GM21786 (cell line): ENCODE results near the gene MPDU1.
"Not testable (repeated sequence)": the region's sequence is repeated elsewhere in the genome, so short reads cannot be mapped to it uniquely, and the experiment has no call there.

Source experiments
- ATAC-seq: cut with Tn5 transposase; IDR thresholded peaks from one replicate; pipeline ENCODE4 v1.9.1; 2021; ENCODE audit not compliant: unreplicated experiment

MPDU1 gene

GRCh38 chr17:7579834-7580603, 3.6 kb upstream of the MPDU1 start:
- no peak for ATAC-seq

- no peak for ATAC-seq
Observed at GRCh38 chr17:7580604-7581575, 2.8 kb upstream of the MPDU1 start.

- ATAC-seq = no peak
Observed at GRCh38 chr17:7582396-7583252, 1.0 kb upstream of the MPDU1 start.

- ATAC-seq = no peak
Observed at GRCh38 chr17:7586673-7587419, 3.2 kb downstream of the MPDU1 start.

GRCh38 chr17:7587420-7588151, 3.9 kb downstream of the MPDU1 start:
- no peak for ATAC-seq

- ATAC-seq = no peak
Observed at GRCh38 chr17:7588553-7589203, 5.0 kb downstream of the MPDU1 start.

- ATAC-seq = no peak
Observed at GRCh38 chr17:7589204-7589868, 5.7 kb downstream of the MPDU1 start.

GRCh38 chr17:7589891-7590691, 6.4 kb downstream of the MPDU1 start, which contains the start of gene SOX15:
Gene SOX15, minus strand, starts transcription at chr17:7590094. Its CDS starts 418 bp downstream, at chr17:7589676.
- ATAC-seq = no peak

- ATAC-seq = no peak
Observed at GRCh38 chr17:7590743-7591142, 7.1 kb downstream of the MPDU1 start.

GRCh38 chr17:7591596-7591995, 7.9 kb downstream of the MPDU1 start:
- no peak for ATAC-seq

- no peak for ATAC-seq
Observed at GRCh38 chr17:7592422-7593021, 8.9 kb downstream of the MPDU1 start.

GRCh38 chr17:7593296-7593695, 9.6 kb downstream of the MPDU1 start:
- ATAC-seq = no peak

GRCh38 chr17:7597561-7597960, 13.9 kb downstream of the MPDU1 start:
- not testable (repeated sequence) for ATAC-seq

- ATAC-seq = no peak
Observed at GRCh38 chr17:7606280-7606679, 22.6 kb downstream of the MPDU1 start.

GRCh38 chr17:7610641-7611040, 27.0 kb downstream of the MPDU1 start:
- ATAC-seq = no peak

GRCh38 chr17:7611635-7612293, 28.1 kb downstream of the MPDU1 start:
- no peak for ATAC-seq

- ATAC-seq = no peak
Observed at GRCh38 chr17:7612294-7612640, 28.6 kb downstream of the MPDU1 start.
